ENCODE data around the gene OPCML. TPM values are rescaled to one million over a fixed set of nuclear protein-coding genes. Genes with fewer than 3 reads are reported as not detected.

OPCML gene
- total and polyA plus RNA-seq, 2 experiments from 2014 or later, result 0.21 to 0.51 TPM

DNA sequence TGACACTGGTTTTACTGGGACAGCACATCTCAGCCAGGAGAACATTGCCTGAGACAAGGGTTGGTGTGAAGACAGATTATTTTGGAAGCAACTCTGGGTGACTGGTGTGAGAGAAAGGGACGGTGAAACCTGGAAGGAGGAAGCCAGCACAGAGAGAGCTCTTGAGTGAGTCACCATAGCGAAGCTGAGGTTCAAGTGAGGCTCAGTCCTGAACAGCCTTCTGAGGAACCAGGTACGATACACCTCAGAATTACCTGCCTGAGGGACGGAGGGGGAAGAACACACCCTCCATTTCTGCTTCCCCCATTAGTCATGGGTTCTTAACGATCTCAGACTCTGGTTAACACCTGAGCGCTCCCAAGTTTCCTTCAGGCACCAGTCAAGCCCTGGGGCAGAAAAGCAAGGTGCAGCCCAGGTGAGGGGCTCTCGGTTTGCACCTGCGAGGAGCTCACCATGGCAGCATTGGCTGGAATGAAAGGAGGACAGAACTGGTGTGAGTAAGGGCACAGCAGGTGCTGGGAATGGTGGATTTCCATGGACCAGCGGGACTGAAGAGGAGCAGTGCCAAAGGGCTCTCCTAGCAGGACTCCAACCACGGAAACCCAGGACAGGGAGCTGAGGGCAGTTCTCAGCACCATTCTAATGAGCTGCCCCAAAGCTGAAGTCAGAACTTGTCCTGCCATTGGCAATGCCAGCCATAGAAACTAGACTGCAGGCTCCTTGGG, 459.3 kb downstream of the OPCML start:
- no peak overlapping the region for H3K27ac ChIP-seq
- no peaks in the 10 kb centered on the region for H3K36me3 ChIP-seq
- no peak overlapping the region for H3K4me3 ChIP-seq
- no peaks in the 10 kb centered on the region for H3K9me3 ChIP-seq (ENCODE audit: low read depth)
- H3K4me1 ChIP-seq (ENCODE audit: low read depth), result no peaks in the 10 kb centered on the region
- no peak for DNase-seq (ENCODE audit: low read depth in 1 of 2, low spot score in 1 of 2)
- H3K27me3 ChIP-seq, result peaks cover 44% of the 10 kb centered on the region
- TF ChIP-seq, protein P1, sequence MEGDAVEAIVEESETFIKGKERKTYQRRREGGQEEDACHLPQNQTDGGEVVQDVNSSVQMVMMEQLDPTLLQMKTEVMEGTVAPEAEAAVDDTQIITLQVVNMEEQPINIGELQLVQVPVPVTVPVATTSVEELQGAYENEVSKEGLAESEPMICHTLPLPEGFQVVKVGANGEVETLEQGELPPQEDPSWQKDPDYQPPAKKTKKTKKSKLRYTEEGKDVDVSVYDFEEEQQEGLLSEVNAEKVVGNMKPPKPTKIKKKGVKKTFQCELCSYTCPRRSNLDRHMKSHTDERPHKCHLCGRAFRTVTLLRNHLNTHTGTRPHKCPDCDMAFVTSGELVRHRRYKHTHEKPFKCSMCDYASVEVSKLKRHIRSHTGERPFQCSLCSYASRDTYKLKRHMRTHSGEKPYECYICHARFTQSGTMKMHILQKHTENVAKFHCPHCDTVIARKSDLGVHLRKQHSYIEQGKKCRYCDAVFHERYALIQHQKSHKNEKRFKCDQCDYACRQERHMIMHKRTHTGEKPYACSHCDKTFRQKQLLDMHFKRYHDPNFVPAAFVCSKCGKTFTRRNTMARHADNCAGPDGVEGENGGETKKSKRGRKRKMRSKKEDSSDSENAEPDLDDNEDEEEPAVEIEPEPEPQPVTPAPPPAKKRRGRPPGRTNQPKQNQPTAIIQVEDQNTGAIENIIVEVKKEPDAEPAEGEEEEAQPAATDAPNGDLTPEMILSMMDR (IDR thresholded peaks at IDR 0.05; ENCODE audit: low read depth, low read length), result no peak

DNA sequence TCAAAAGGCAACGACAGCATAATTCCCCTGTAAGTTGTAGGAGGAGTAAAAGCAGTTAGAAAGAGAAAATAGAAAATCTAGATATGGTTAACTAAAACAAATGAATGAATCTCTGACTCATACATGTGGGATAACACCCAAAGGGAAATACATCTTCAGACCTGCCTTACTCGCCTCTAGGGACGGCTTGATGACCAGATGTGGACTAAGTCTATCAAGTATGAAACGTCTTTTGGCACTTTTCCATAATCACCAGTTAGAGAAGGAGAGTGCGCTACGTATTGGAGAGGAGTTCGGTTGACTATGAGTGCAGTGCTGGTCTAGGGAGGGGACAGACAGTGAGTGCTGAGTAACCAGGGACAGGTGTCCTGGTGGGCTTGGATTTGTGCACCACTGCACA, 459.9 kb downstream of the OPCML start:
- H3K27ac ChIP-seq, result no peak overlapping the region
- no peak overlapping the region for H3K4me3 ChIP-seq
- DNase-seq (ENCODE audit: low read depth in 1 of 2, low spot score in 1 of 2), result no peak
- H3K4me1 ChIP-seq (ENCODE audit: low read depth), result no peaks in the 10 kb centered on the region
- no peaks in the 10 kb centered on the region for H3K9me3 ChIP-seq (ENCODE audit: low read depth)
- H3K36me3 ChIP-seq, result no peaks in the 10 kb centered on the region
- peaks cover 38% of the 10 kb centered on the region for H3K27me3 ChIP-seq
- TF ChIP-seq, protein P1 (IDR thresholded peaks at IDR 0.05; ENCODE audit: low read depth, low read length), result no peak

DNA sequence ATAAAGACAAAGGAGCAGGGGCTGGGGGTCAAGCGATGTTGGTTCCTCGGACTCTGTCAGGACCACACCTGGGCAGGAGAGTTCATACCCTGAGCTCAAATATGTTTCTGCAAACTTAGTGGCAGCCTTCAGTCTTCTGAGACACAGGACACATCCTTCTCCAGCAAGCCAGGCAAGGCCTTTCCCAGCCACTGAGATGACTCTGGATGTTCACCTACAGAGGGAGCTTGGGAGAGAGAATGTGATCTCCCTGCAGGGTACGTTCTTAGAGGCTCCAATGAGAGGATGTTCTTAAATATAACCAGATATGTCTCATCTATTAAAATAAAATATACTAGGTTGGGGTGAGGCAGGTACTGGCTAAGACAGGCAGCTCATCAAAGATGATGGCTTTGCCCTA, 461.5 kb downstream of the OPCML start:
- Histone ChIP-seq H3K27ac (no peak overlapping the region), H3K4me3 (no peak overlapping the region), H3K36me3 (no peaks in the 10 kb centered on the region), H3K4me1 (ENCODE audit: low read depth) (no peaks in the 10 kb centered on the region), H3K27me3 (peaks cover 24% of the 10 kb centered on the region), H3K9me3 (ENCODE audit: low read depth) (no peaks in the 10 kb centered on the region)
- TF ChIP-seq, protein P1 (IDR thresholded peaks at IDR 0.05; ENCODE audit: low read depth, low read length), result no peak
- DNase-seq (ENCODE audit: low read depth in 1 of 2, low spot score in 1 of 2), result no peak

DNA sequence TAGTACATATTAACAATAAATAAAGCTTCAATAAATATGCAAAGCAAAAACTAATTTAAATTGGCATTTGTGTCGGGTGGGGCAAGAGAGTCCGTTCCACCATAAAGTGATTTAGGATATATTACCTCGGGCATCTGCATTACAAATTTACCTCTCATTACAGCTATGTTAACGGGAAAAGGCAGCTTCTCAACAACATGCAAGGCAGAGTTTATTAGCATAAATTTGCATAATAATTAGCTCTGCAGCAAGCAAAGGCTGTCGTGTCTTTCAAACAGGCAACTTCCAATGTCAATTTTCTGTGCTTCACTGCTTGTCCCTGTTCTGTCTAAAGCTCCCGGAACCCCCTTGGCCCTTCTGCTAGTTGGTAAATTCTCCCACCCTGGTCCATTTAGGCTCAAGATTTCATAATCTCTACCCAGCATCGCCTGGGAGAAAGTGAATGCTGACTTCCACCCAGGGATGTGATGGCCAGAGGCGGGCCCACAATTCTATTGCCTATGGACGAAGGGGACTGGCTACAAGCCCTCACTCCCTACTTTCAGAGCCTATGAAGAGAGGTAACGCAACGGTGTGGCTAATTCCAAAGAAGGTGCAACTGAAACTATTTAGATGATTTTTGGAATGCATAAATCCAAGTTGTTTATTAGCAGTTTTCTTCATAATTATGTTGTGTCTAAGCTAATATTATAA, 462.1 kb downstream of the OPCML start:
- Histone ChIP-seq H3K27ac (no peak overlapping the region), H3K4me1 (ENCODE audit: low read depth) (no peaks in the 10 kb centered on the region), H3K9me3 (ENCODE audit: low read depth) (no peaks in the 10 kb centered on the region), H3K36me3 (no peaks in the 10 kb centered on the region), H3K4me3 (no peak overlapping the region), H3K27me3 (peaks cover 24% of the 10 kb centered on the region)
- no peak for DNase-seq (ENCODE audit: low read depth in 1 of 2, low spot score in 1 of 2)
- TF ChIP-seq, protein P1 (IDR thresholded peaks at IDR 0.05; ENCODE audit: low read depth, low read length), result no peak

DNA sequence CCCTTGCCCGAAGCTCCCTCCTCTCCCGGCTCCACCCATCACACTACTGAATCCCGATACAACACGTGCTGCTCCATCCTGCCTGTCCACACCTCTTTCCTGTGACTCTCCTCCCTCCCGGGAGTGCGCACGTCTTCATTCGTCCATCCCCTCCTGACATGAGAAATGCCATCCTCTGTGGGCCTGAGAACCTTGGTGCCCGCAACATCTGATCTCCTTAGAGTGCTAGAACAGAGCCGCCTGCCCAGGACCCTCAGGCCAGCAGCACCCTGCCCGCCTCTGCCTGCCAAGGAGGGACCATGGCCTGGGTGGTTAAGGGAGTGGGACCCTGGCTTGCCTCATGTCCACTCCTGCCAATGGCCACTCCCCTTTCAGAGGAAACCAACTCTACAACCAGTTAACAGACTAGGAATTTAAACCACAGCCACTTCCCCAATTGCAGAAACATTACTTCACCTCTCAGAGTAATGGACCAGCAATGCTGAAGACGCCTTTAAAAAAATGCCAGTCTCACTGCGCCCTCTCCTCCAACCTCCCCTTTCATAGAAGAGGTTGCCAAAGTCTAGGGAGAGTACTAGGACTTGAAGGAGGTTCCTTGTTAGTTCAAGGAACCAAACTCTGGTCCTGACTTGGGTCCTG, 466.3 kb downstream of the OPCML start:
- Histone ChIP-seq H3K4me1 (ENCODE audit: low read depth) (no peaks in the 10 kb centered on the region), H3K27me3 (peaks cover 19% of the 10 kb centered on the region), H3K4me3 (no peak overlapping the region), H3K36me3 (no peaks in the 10 kb centered on the region), H3K9me3 (ENCODE audit: low read depth) (no peaks in the 10 kb centered on the region), H3K27ac (no peak overlapping the region)
- DNase-seq (ENCODE audit: low read depth in 1 of 2, low spot score in 1 of 2), result no peak
- TF ChIP-seq, protein P1 (IDR thresholded peaks at IDR 0.05; ENCODE audit: low read depth, low read length), result no peak

Data from cardiac muscle cell (in vitro differentiated cells and primary cell).